Neuronal stem cell (in vitro differentiated cells): ENCODE data around the gene UQCR10.
A peak's percentile ranks its signal among the peaks of the same experiment; 100 is the strongest.

Experiments used
- DNase-seq: peaks from one replicate; pipeline ENCODE4 v3.0.0-alpha.2; 2013; ENCODE audit warnings: low spot score
- H2AFZ ChIP-seq: one replicate; pipeline ENCODE4 v1.6.1; 2013; ENCODE audit warnings: mild to moderate bottlenecking, low read length, inconsistent platforms
- H2AK5ac ChIP-seq: 2 replicates; pipeline ENCODE4 v1.6.1; 2013; ENCODE audit warnings: low read depth, mild to moderate bottlenecking, inconsistent platforms, low read length, moderate library complexity, mixed read lengths
- H2BK120ac ChIP-seq: 2 replicates; pipeline ENCODE4 v1.6.1; 2013; ENCODE audit warnings: low read depth, mild to moderate bottlenecking, inconsistent platforms, low read length, moderate library complexity, mixed read lengths
- H2BK12ac ChIP-seq: one replicate; pipeline ENCODE4 v1.6.1; 2013; ENCODE audit warnings: low read length, inconsistent platforms
- H2BK15ac ChIP-seq: 2 replicates; pipeline ENCODE4 v1.6.1; 2013; ENCODE audit warnings: mild to moderate bottlenecking, low read length, inconsistent platforms, mixed read lengths
- H2BK5ac ChIP-seq: one replicate; pipeline ENCODE4 v1.6.1; 2013; ENCODE audit warnings: inconsistent platforms, mild to moderate bottlenecking, low read length, moderate library complexity
- H3K14ac ChIP-seq: one replicate; pipeline ENCODE4 v1.6.1; 2013; ENCODE audit warnings: low read length, inconsistent platforms
- H3K18ac ChIP-seq: 2 replicates; pipeline ENCODE4 v1.6.1; 2013; ENCODE audit warnings: low read length, inconsistent platforms
- H3K23ac ChIP-seq: 2 replicates; pipeline ENCODE4 v1.6.1; 2013; ENCODE audit warnings: low read depth, mild to moderate bottlenecking, mixed read lengths, low read length, inconsistent platforms; ENCODE audit not compliant: poor library complexity
- H3K27ac ChIP-seq: replicated peaks from 3 replicates; pipeline ENCODE4 v1.5.1; 2013; ENCODE audit warnings: low read length, inconsistent platforms
- H3K27me3 ChIP-seq, 3 experiments: 2 replicates each; pipeline ENCODE4 v1.6.1; 2013; ENCODE audit warnings: low read length in 3 of 3, mild to moderate bottlenecking in 2 of 3, inconsistent platforms in 1 of 3, low read depth in 1 of 3, mixed read lengths in 1 of 3, moderate library complexity in 1 of 3; ENCODE audit not compliant: control insufficient read depth in 3 of 3, insufficient read depth in 3 of 3
- H3K36me3 ChIP-seq, 2 donors: replicated peaks in 1 of 2; 2 replicates each; pipeline ENCODE4 v1.6.1; 2013; ENCODE audit warnings: low read length in 2 of 2; ENCODE audit not compliant: control insufficient read depth in 2 of 2, insufficient read depth in 2 of 2
- H3K4ac ChIP-seq: 2 replicates; pipeline ENCODE4 v1.6.1; 2013; ENCODE audit warnings: inconsistent platforms, mild to moderate bottlenecking, low read length, moderate library complexity
- H3K4me1 ChIP-seq, 2 donors: 1 replicate in 1 of 2; 2 replicates in 1 of 2; pipeline ENCODE4 v1.6.1; 2013; ENCODE audit warnings: low read length in 2 of 2, low read depth in 1 of 2; ENCODE audit not compliant: control insufficient read depth in 2 of 2, insufficient read depth in 1 of 2
- H3K4me2 ChIP-seq: one replicate; pipeline ENCODE4 v1.6.1; 2013; ENCODE audit warnings: mild to moderate bottlenecking, low read length, inconsistent platforms; ENCODE audit not compliant: insufficient read depth, poor library complexity, severe bottlenecking
- H3K4me3 ChIP-seq, 2 donors: 2 replicates each; pipeline ENCODE4 v1.5.1; 2013; ENCODE audit warnings: low read length in 2 of 2, mild to moderate bottlenecking in 2 of 2, inconsistent platforms in 1 of 2, moderate library complexity in 1 of 2
- H3K79me1 ChIP-seq: one replicate; pipeline ENCODE4 v1.6.1; 2013; ENCODE audit warnings: low read depth, mild to moderate bottlenecking, inconsistent platforms, low read length, moderate library complexity
- H3K9ac ChIP-seq: one replicate; pipeline ENCODE4 v1.6.1; 2013; ENCODE audit warnings: mild to moderate bottlenecking, low read depth, low read length, inconsistent platforms; ENCODE audit not compliant: poor library complexity
- H3K9me3 ChIP-seq, 2 donors: replicated peaks in 1 of 2; 2 replicates each; pipeline versions ENCODE3 to v1.6.1; 2013; ENCODE audit warnings: low read length in 2 of 2, mild to moderate bottlenecking in 2 of 2, inconsistent platforms in 1 of 2, low read depth in 1 of 2, mixed read lengths in 1 of 2, moderate library complexity in 1 of 2; ENCODE audit not compliant: control insufficient read depth in 2 of 2, insufficient read depth in 1 of 2
- H4K8ac ChIP-seq: one replicate; pipeline ENCODE4 v1.6.1; 2013; ENCODE audit warnings: low read depth, mild to moderate bottlenecking, inconsistent platforms, low read length, moderate library complexity
- H4K91ac ChIP-seq: one replicate; pipeline ENCODE4 v1.6.1; 2013; ENCODE audit warnings: low read length, low read depth, mild to moderate bottlenecking, inconsistent platforms; ENCODE audit not compliant: poor library complexity
- WGBS, 2 donors: extraction: QIAGEN DNeasy Blood & Tissue Kit; methylation state at CpG; one replicate each; pipeline ENCODE4 v1.1.7; 2013; ENCODE audit warnings: missing lambda C conversion rate in 2 of 2, mixed read lengths in 1 of 2; ENCODE audit not compliant: insufficient read length in 2 of 2, insufficient replicate concordance in 1 of 2; ENCODE audit errors: extremely low coverage in 2 of 2; 5-methylcytosine and 5-hydroxymethylcytosine counted together

UQCR10 gene

GRCh38 chr22:29719899-29720645 lies 47.1 kb upstream of the UQCR10 start, which contains the start of gene CABP7:
Gene CABP7 (plus strand): TSS chr22:29720003. CDS start chr22:29720425, 422 bp downstream.
- H3K4me3 ChIP-seq, result peak within 1 kb of the TSS in 1 of 2 donors; percentile 41
- H3K4me2 ChIP-seq, result peak within 1 kb of the TSS; percentile 66
- H2BK12ac ChIP-seq, result no peak within 1 kb of the TSS
- no peak within 1 kb of the TSS for H3K4ac ChIP-seq
- peaks cover 2% of the 10 kb centered on the region for H3K79me1 ChIP-seq
- H2BK120ac ChIP-seq, result no peak within 1 kb of the TSS
- peaks cover 18 to 78% (median 50%) of the 10 kb centered on the region in 3 experiments for H3K27me3 ChIP-seq
- H3K23ac ChIP-seq, result peak within 1 kb of the TSS; percentile 50
- H2AFZ ChIP-seq, result peak within 1 kb of the TSS; percentile 51
- no peak within 1 kb of the TSS for H3K27ac ChIP-seq
- no peak within 1 kb of the TSS for H2BK15ac ChIP-seq
- H4K8ac ChIP-seq, result no peak within 1 kb of the TSS
- no peak within 1 kb of the TSS for H4K91ac ChIP-seq
- no peaks in the 10 kb centered on the region for H3K36me3 ChIP-seq
- peaks cover 0 to 5% of the 10 kb centered on the region in 2 donors for H3K9me3 ChIP-seq
- WGBS, 2 donors, result no CpG with 5 or more reads among the region's 115 CpGs
- H2AK5ac ChIP-seq, result peak within 1 kb of the TSS; percentile 35
- peak within 1 kb of the TSS; percentile 82 for H3K18ac ChIP-seq
- H3K9ac ChIP-seq, result no peak within 1 kb of the TSS
- peaks cover 0 to 3% of the 10 kb centered on the region in 2 donors for H3K4me1 ChIP-seq
- no peak within 1 kb of the TSS for H3K14ac ChIP-seq
- DNase-seq, result no peak
- H2BK5ac ChIP-seq, result no peak within 1 kb of the TSS

GRCh38 chr22:29720811-29721323 lies 46.3 kb upstream of the UQCR10 start:
- H3K27ac ChIP-seq, result no peak overlapping the region
- H3K4ac ChIP-seq, result no peak overlapping the region
- H2AK5ac ChIP-seq, result no peak overlapping the region
- no peak overlapping the region for H3K23ac ChIP-seq
- no peak overlapping the region for H2BK12ac ChIP-seq
- peak overlapping the region in 1 of 2 donors; percentile 41 for H3K4me3 ChIP-seq
- H3K18ac ChIP-seq, result peak overlapping the region; percentile 76
- H2AFZ ChIP-seq, result peak overlapping the region; percentile 51
- peak overlapping the region; percentile 24 for H2BK5ac ChIP-seq
- no peak overlapping the region for H3K9ac ChIP-seq
- H3K14ac ChIP-seq, result peak overlapping the region; percentile 71
- peaks cover 18 to 86% (median 48%) of the 10 kb centered on the region in 3 experiments for H3K27me3 ChIP-seq
- H4K8ac ChIP-seq, result no peak overlapping the region
- H3K79me1 ChIP-seq, result peaks cover 4% of the 10 kb centered on the region
- no CpG with 5 or more reads among the region's 53 CpGs for WGBS, 2 donors
- peaks cover 0 to 4% of the 10 kb centered on the region in 2 donors for H3K9me3 ChIP-seq
- peak overlapping the region; percentile 28 for H3K4me2 ChIP-seq
- DNase-seq, result no peak
- H2BK120ac ChIP-seq, result no peak overlapping the region
- no peaks in the 10 kb centered on the region for H3K36me3 ChIP-seq
- peaks cover 0 to 3% of the 10 kb centered on the region in 2 donors for H3K4me1 ChIP-seq
- no peak overlapping the region for H4K91ac ChIP-seq
- no peak overlapping the region for H2BK15ac ChIP-seq

GRCh38 chr22:29722151-29722550 lies 45.0 kb upstream of the UQCR10 start:
- H3K27me3 ChIP-seq, result peaks cover 18 to 81% (median 44%) of the 10 kb centered on the region in 3 experiments
- H4K8ac ChIP-seq, result no peak overlapping the region
- no peak overlapping the region for H2BK12ac ChIP-seq
- WGBS, 2 donors, result no CpG with 5 or more reads among the region's 7 CpGs
- no peak overlapping the region for H2BK15ac ChIP-seq
- peaks cover 0 to 5% of the 10 kb centered on the region in 2 donors for H3K4me1 ChIP-seq
- no peak overlapping the region for H3K18ac ChIP-seq
- H3K4me3 ChIP-seq, result no peak overlapping the region
- H2BK5ac ChIP-seq, result no peak overlapping the region
- H4K91ac ChIP-seq, result no peak overlapping the region
- no peak overlapping the region for H3K9ac ChIP-seq
- H2AFZ ChIP-seq, result no peak overlapping the region
- DNase-seq, result no peak
- peak overlapping the region; percentile 67 for H3K23ac ChIP-seq
- H3K79me1 ChIP-seq, result peaks cover 3% of the 10 kb centered on the region
- no peak overlapping the region for H2BK120ac ChIP-seq
- no peak overlapping the region for H3K14ac ChIP-seq
- no peak overlapping the region for H3K4me2 ChIP-seq
- no peaks in the 10 kb centered on the region for H3K36me3 ChIP-seq
- no peak overlapping the region for H3K27ac ChIP-seq
- H3K4ac ChIP-seq, result no peak overlapping the region
- H2AK5ac ChIP-seq, result no peak overlapping the region
- peaks cover 0 to 2% of the 10 kb centered on the region in 2 donors for H3K9me3 ChIP-seq

GRCh38 chr22:29722587-29722986 lies 44.6 kb upstream of the UQCR10 start:
- no peak overlapping the region for H3K4ac ChIP-seq
- no peak overlapping the region for H2AK5ac ChIP-seq
- H2BK12ac ChIP-seq, result peak overlapping the region; percentile 66
- peaks cover 0 to 2% of the 10 kb centered on the region in 2 donors for H3K9me3 ChIP-seq
- no peak overlapping the region for H4K91ac ChIP-seq
- peak overlapping the region; percentile 67 for H3K23ac ChIP-seq
- no peak overlapping the region for H4K8ac ChIP-seq
- no peak overlapping the region for H3K18ac ChIP-seq
- H3K14ac ChIP-seq, result no peak overlapping the region
- H3K36me3 ChIP-seq, result no peaks in the 10 kb centered on the region
- no peak overlapping the region for H2BK15ac ChIP-seq
- peaks cover 3% of the 10 kb centered on the region for H3K79me1 ChIP-seq
- H2AFZ ChIP-seq, result no peak overlapping the region
- no peak overlapping the region for H3K4me3 ChIP-seq
- peaks cover 0 to 5% of the 10 kb centered on the region in 2 donors for H3K4me1 ChIP-seq
- no peak overlapping the region for H3K4me2 ChIP-seq
- no peak overlapping the region for H3K27ac ChIP-seq
- no peak overlapping the region for H3K9ac ChIP-seq
- no peak for DNase-seq
- H3K27me3 ChIP-seq, result peaks cover 18 to 77% (median 42%) of the 10 kb centered on the region in 3 experiments
- no CpG with 5 or more reads among the region's 16 CpGs for WGBS, 2 donors
- no peak overlapping the region for H2BK5ac ChIP-seq
- H2BK120ac ChIP-seq, result no peak overlapping the region
